Heart left ventricle (tissue), 16 donors: ENCODE results near the gene RBMS1. TPM values are rescaled to one million over a fixed set of nuclear protein-coding genes. Genes with fewer than 3 reads are reported as not detected.

ENCODE experiments used
- ATAC-seq, 4 donors: fragments of 200-7000 bp; cut with Tn5 transposase; one replicate each; pipeline ENCODE4 v1.9.1; 2020 to 2022; ENCODE audit warnings: moderate library complexity in 4 of 4, mild to moderate bottlenecking in 3 of 4, moderate number of reproducible peaks in 1 of 4
- DNase-seq, 5 donors: peaks; one replicate each; pipeline ENCODE4 v3.0.0-alpha.2; 2020
- H3K27ac ChIP-seq, 12 donors: fragments of 200-600 bp; sonication (generic) in 4 of 12; one replicate each; pipeline versions ENCODE4 v1.5.0 to v1.8.0; 2016 to 2022; ENCODE audit warnings: mild to moderate bottlenecking in 2 of 12
- H3K27me3 ChIP-seq, 9 donors: fragments of 200-600 bp; sonication (generic) in 2 of 9; one replicate each; pipeline versions ENCODE4 v1.5.1 to v1.8.0; 2016 to 2022; ENCODE audit warnings: mild to moderate bottlenecking in 3 of 9
- H3K36me3 ChIP-seq, 9 donors: fragments of 200-600 bp; sonication (generic) in 2 of 9; one replicate each; pipeline versions ENCODE4 v1.5.0 to v1.8.0; 2018 to 2022; ENCODE audit warnings: mild to moderate bottlenecking in 2 of 9
- H3K4me1 ChIP-seq, 12 donors: fragments of 200-600 bp; sonication (generic) in 4 of 12; one replicate each; pipeline versions ENCODE4 v1.5.0 to v1.8.0; 2016 to 2022; ENCODE audit warnings: mild to moderate bottlenecking in 3 of 12
- H3K4me3 ChIP-seq, 12 donors: fragments of 200-600 bp; sonication (generic) in 4 of 12; one replicate each; pipeline versions ENCODE4 v1.5.0 to v1.8.0; 2017 to 2022; ENCODE audit warnings: mild to moderate bottlenecking in 9 of 12, moderate library complexity in 4 of 12
- H3K9me3 ChIP-seq, 12 donors: fragments of 200-600 bp; sonication (generic) in 4 of 12; one replicate each; pipeline versions ENCODE4 v1.5.0 to v1.8.0; 2016 to 2022; ENCODE audit warnings: mild to moderate bottlenecking in 1 of 12
- CTCF ChIP-seq, 12 donors: fragments of 200-600 bp; sonication (generic) in 4 of 12; IDR thresholded peaks; one replicate each; pipeline versions ENCODE4 v1.5.0 to v1.8.0; 2018 to 2022; ENCODE audit warnings: antibody characterized with exemption in 12 of 12, mild to moderate bottlenecking in 5 of 12
- POLR2A ChIP-seq, 2 donors: fragments of 450-650 bp; IDR thresholded peaks; one replicate each; pipeline ENCODE4 v1.6.1; 2017; ENCODE audit warnings: antibody characterized with exemption in 2 of 2, mild to moderate bottlenecking in 2 of 2, moderate library complexity in 2 of 2
- WGBS, 4 donors: extraction: QIAGEN DNeasy Blood & Tissue Kit in 2 of 4; methylation state at CpG; one replicate each; pipeline versions ENCODE4 v1.1.5 to v1.1.7; 2013 to 2018; 5-methylcytosine and 5-hydroxymethylcytosine counted together
- intact Hi-C, 10 donors: fragments of 100-400 bp; cut with DNase I; formaldehyde crosslinking; loops; one replicate each; pipeline versions ENCODE4 v1.11.1 to v1.14.2; 2022
- polyA plus RNA-seq, 2 donors: library from polyadenylated mRNA; stranded (reverse); fragments of 200-250 nt; gene quantifications; one replicate each; pipeline ENCODE4 v1.2.3, GENCODE V29; 2013
- total RNA-seq, 9 donors: library from RNA; depleted of rRNA in 2 of 9; stranded (reverse); fragments of >200 nt in 2 of 9; fragmentation: NEBNext Ultra II Directional in 3 of 9; extraction: Animal tissue kit (Norgen Biotek cat#: 25700) in 3 of 9; gene quantifications; one replicate each; pipeline versions ENCODE4 v1.1.0 to v1.2.4, GENCODE V29; 2016 to 2023
- donor health status: ischemic (EF 13 %, LVEDD 7.1; RV severe dilation, severe dysfunction).
- donor health status: healthy with polysubstance abuse.
- donor health status: DM: no; HTN: yes; CAD: no.
- donor health status: DM: no; HTN: no; CAD: no.
- donor health status: ischemic (EF 25% LVEDD 6.9; RV normal size, moderate dysfunction).
- donor health status: ischemic (EF 25% LVEDD 5.7; RV mildly dilated, moderate dysfunction).
- donor health status: healthy.
- donor health status: DM: yes; HTN: yes; CAD: no.
- donor health status: ischemic (EF 35%, LVEDD 5.7; RV mildly dilated, moderate dysfunction).
- donor health status: nonischemic (EF 11% LVEDD 7.7; RV severe dilation, severe dysfunction).
- donor health status: DM: yes; HTN: yes; CAD: no.
- donor health status: PGD.
- donor health status: ischemic (EF 29% LVEDD 5.4; RV normal size, mild dysfunction).
- donor health status: nonischemic (EF 23%, LVEDD 6.1; RV moderate dilation, normal function).

Gene RBMS1
- total and polyA plus RNA-seq, 11 donors: 32.4 to 102 (median 52.6) TPM

DNA sequence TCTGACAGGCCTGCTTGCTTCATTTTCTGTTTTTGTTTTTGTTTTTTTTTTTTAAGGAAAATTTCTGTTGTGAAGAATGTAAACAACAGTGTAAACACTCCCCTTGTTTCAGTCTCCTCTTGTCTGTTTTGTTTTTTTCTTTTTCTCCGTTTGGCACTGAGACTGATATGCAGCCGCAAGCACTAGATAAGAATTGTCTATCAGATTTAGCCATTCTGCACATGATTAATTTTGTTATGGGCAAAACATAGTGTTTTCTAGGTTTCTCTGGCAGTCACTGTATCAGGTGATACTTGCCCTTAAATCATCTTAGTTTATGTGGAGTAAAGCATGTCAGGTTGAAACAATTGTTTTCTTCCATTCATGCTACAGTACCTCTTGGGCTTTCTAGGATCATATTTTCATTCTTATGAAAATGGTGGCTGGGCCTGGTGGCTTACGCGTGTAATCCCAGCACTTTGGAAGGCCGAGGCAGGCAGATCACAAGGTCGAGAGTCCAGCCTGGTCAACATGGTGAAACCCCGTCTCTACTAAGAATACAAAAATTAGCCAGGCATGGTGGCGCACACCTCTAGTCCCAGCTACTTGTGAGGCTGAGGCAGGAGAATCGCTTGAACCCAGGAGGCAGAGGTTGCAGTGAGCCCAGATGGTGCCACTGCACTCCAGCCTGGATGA is 12.9 kb upstream of the RBMS1 start:
- Histone ChIP-seq H3K4me1 (peaks cover 0 to 29% (median 13%) of the 10 kb centered on the region in 12 donors), H3K27me3 (no peaks in the 10 kb centered on the region), H3K27ac (no peak overlapping the region), H3K9me3 (no peaks in the 10 kb centered on the region), H3K4me3 (no peak overlapping the region), H3K36me3 (no peaks in the 10 kb centered on the region)
- WGBS, 4 donors: 87 to 96% (median 90%) methylated on average over 9 of the region's 9 CpGs
- DNase-seq: no peak
- intact Hi-C loops: no loop called here
- ATAC-seq: no peak
- TF ChIP-seq POLR2A (IDR thresholded peaks at IDR 0.05) (no peak), CTCF (IDR thresholded peaks at IDR 0.05) (no peak)

GRCh38 chr2:160505256-160505655 is 11.6 kb upstream of the RBMS1 start:
- ATAC-seq (peak; percentile 64 to 92 (median 82)), DNase-seq (peak in 4 of 5 donors; percentile 29 to 51 (median 44))
- Histone ChIP-seq H3K9me3 (no peaks in the 10 kb centered on the region), H3K27me3 (no peaks in the 10 kb centered on the region), H3K27ac (peak overlapping the region in 5 of 12 donors; percentile 21 to 64 (median 58)), H3K4me3 (no peak overlapping the region), H3K4me1 (peaks cover 0 to 24% (median 10%) of the 10 kb centered on the region in 12 donors), H3K36me3 (no peaks in the 10 kb centered on the region)
- intact Hi-C loops: no loop called here
- 16 to 29% (median 24%) methylated on average over 5 of the region's 5 CpGs for WGBS, 4 donors
- no peak for TF ChIP-seq CTCF (IDR thresholded peaks at IDR 0.05)
- TF ChIP-seq POLR2A (IDR thresholded peaks at IDR 0.05): no peak

DNA sequence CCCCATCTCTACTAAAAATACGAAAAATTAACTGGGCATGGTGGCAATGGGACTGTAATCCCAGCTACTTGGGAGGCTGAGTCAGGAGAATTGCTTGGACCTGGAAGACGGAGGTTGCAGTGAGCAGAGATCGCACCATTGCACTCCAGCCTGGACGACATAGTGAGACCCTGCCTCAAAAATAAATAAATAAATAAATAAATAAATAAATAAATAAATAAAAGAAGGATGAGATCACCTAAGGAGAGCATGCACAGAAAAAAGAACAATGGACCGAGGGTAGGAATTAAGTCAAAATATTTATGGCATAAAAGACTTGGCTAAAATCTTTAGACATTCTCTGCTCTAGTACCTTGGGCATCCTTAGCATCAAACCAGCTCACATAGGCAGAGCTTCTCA is 8.9 kb upstream of the RBMS1 start:
- H3K4me3 ChIP-seq: no peak overlapping the region
- no peak for DNase-seq
- TF ChIP-seq POLR2A (IDR thresholded peaks at IDR 0.05): no peak
- TF ChIP-seq CTCF (IDR thresholded peaks at IDR 0.05): no peak
- intact Hi-C loops: no loop called here
- H3K4me1 ChIP-seq: peaks cover 0 to 24% (median 10%) of the 10 kb centered on the region in 12 donors
- 77 to 90% (median 81%) methylated on average over 5 of the region's 5 CpGs for WGBS, 4 donors
- no peak for ATAC-seq
- no peaks in the 10 kb centered on the region for H3K27me3 ChIP-seq
- no peaks in the 10 kb centered on the region for H3K36me3 ChIP-seq
- H3K27ac ChIP-seq: no peak overlapping the region
- no peaks in the 10 kb centered on the region for H3K9me3 ChIP-seq

- H3K9me3 ChIP-seq: no peaks in the 10 kb centered on the region
- no peak overlapping the region for H3K27ac ChIP-seq
- intact Hi-C loops: no loop called here
- no peak for ATAC-seq
- WGBS, 4 donors: 85 to 96% (median 93%) methylated on average over 1 of the region's 1 CpG
- H3K36me3 ChIP-seq: no peaks in the 10 kb centered on the region
- DNase-seq: no peak
- no peak overlapping the region for H3K4me3 ChIP-seq
- TF ChIP-seq CTCF (IDR thresholded peaks at IDR 0.05) (no peak), POLR2A (IDR thresholded peaks at IDR 0.05) (no peak)
- H3K27me3 ChIP-seq: no peaks in the 10 kb centered on the region
- peaks cover 0 to 24% (median 10%) of the 10 kb centered on the region in 12 donors for H3K4me1 ChIP-seq
Measured at GRCh38 chr2:160501370-160501769, 7.8 kb upstream of the RBMS1 start.
